HG03439 (cell line): ENCODE results near the gene C1orf105.
"Not testable (repeated sequence)": the region's sequence is repeated elsewhere in the genome, so short reads cannot be mapped to it uniquely, and the experiment has no call there.

Experiments
- ATAC-seq: cut with Tn5 transposase; IDR thresholded peaks from one replicate; pipeline ENCODE4 v1.9.1; 2021; ENCODE audit warnings: mild to moderate bottlenecking, moderate library complexity; ENCODE audit not compliant: unreplicated experiment

C1orf105 gene

GRCh38 chr1:172483448-172483847 is 63.0 kb downstream of the C1orf105 start:
- ATAC-seq: no peak

- ATAC-seq: no peak
Measured at GRCh38 chr1:172484252-172484651, 63.8 kb downstream of the C1orf105 start.

GRCh38 chr1:172485626-172486025 is 65.1 kb downstream of the C1orf105 start:
- ATAC-seq: no peak

- no peak for ATAC-seq
Measured at GRCh38 chr1:172486805-172487454, 66.4 kb downstream of the C1orf105 start.

- ATAC-seq: no peak
Measured at GRCh38 chr1:172487550-172487949, 67.1 kb downstream of the C1orf105 start.

- ATAC-seq: no peak
Measured at GRCh38 chr1:172488393-172488792, 67.9 kb downstream of the C1orf105 start.

GRCh38 chr1:172489847-172490246 is 69.4 kb downstream of the C1orf105 start:
- no peak for ATAC-seq

GRCh38 chr1:172492421-172492820 is 71.9 kb downstream of the C1orf105 start:
- ATAC-seq: no peak

- ATAC-seq: no peak
Measured at GRCh38 chr1:172494166-172494565, 73.7 kb downstream of the C1orf105 start.

GRCh38 chr1:172496127-172496526 is 75.6 kb downstream of the C1orf105 start:
- not testable (repeated sequence) for ATAC-seq

GRCh38 chr1:172496678-172497077 is 76.2 kb downstream of the C1orf105 start:
- ATAC-seq: no peak

GRCh38 chr1:172497230-172497629 is 76.7 kb downstream of the C1orf105 start:
- no peak for ATAC-seq

GRCh38 chr1:172498857-172499256 is 78.4 kb downstream of the C1orf105 start:
- no peak for ATAC-seq

GRCh38 chr1:172499636-172500141 is 79.2 kb downstream of the C1orf105 start:
- ATAC-seq: no peak

- no peak for ATAC-seq
Measured at GRCh38 chr1:172500207-172500606, 79.7 kb downstream of the C1orf105 start.

- no peak for ATAC-seq
Measured at GRCh38 chr1:172507741-172508140, 87.3 kb downstream of the C1orf105 start.

GRCh38 chr1:172510479-172510878 is 90.0 kb downstream of the C1orf105 start:
- ATAC-seq: no peak

- no peak for ATAC-seq
Measured at GRCh38 chr1:172512591-172512990, 92.1 kb downstream of the C1orf105 start.

- no peak for ATAC-seq
Measured at GRCh38 chr1:172513479-172513878, 93.0 kb downstream of the C1orf105 start.

GRCh38 chr1:172514108-172514507 is 93.6 kb downstream of the C1orf105 start:
- no peak for ATAC-seq

GRCh38 chr1:172515436-172515835 is 95.0 kb downstream of the C1orf105 start:
- no peak for ATAC-seq

GRCh38 chr1:172515927-172516326 is 95.4 kb downstream of the C1orf105 start:
- ATAC-seq: no peak

GRCh38 chr1:172517081-172517480 is 96.6 kb downstream of the C1orf105 start:
- ATAC-seq: no peak
